CD4-positive, alpha-beta T cell (primary cell): ENCODE data around the gene CTSC. TPM values are rescaled to one million over a fixed set of nuclear protein-coding genes. Genes with fewer than 3 reads are reported as not detected.

Experiments
- ATAC-seq: fragments of 200-7000 bp; cut with Tn5 transposase; one replicate; pipeline ENCODE4 v1.10.0; 2022; ENCODE audit warnings: mild to moderate bottlenecking; ENCODE audit not compliant: poor library complexity
- CTCF ChIA-PET: fragments of 350-600 bp; sonication (Branson Sonifier 250); formaldehyde crosslinking; loops from one replicate; lab custom pipeline; 2021; ENCODE audit warnings: antibody characterized with exemption, inconsistent platforms; lab: Charles Lee
- POLR2A ChIA-PET: fragments of 350-600 bp; sonication (Branson Sonifier 250); formaldehyde crosslinking; loops from one replicate; lab custom pipeline; 2021; ENCODE audit warnings: antibody characterized with exemption, inconsistent platforms; lab: Charles Lee
- DNase-seq, 14 experiments: peaks; one replicate each; pipeline ENCODE4 v3.0.0-alpha.2; 2013 to 2020; ENCODE audit warnings: mixed read lengths in 2 of 14
- H3K27ac ChIP-seq, 2 donors: one replicate each; pipeline versions ENCODE4 v1.5.1 to v1.7.0; 2013; ENCODE audit warnings: low read length in 2 of 2, low read depth in 1 of 2, mild to moderate bottlenecking in 1 of 2
- H3K27me3 ChIP-seq, 2 experiments: 1 replicate in 1 of 2; 2 replicates in 1 of 2; pipeline versions ENCODE4 v1.6.1 to v1.7.0; 2013; ENCODE audit warnings: low read length in 2 of 2, control low read depth in 1 of 2, mild to moderate bottlenecking in 1 of 2, moderate library complexity in 1 of 2; ENCODE audit not compliant: insufficient read depth in 2 of 2, control insufficient read depth in 1 of 2
- H3K36me3 ChIP-seq: one replicate; pipeline ENCODE4 v1.6.1; 2013; ENCODE audit warnings: low read length, control low read depth; ENCODE audit not compliant: insufficient read depth
- H3K4me1 ChIP-seq: one replicate; pipeline ENCODE4 v1.6.1; 2013; ENCODE audit warnings: low read length, control low read depth; ENCODE audit not compliant: insufficient read depth
- H3K4me3 ChIP-seq: one replicate; pipeline ENCODE4 v1.5.1; 2013; ENCODE audit warnings: mild to moderate bottlenecking, low read length, moderate library complexity
- H3K9me3 ChIP-seq, 2 experiments: 1 replicate in 1 of 2; 2 replicates in 1 of 2; pipeline versions ENCODE4 v1.6.1 to v1.7.0; 2013; ENCODE audit warnings: low read length in 2 of 2, mild to moderate bottlenecking in 2 of 2, control low read depth in 1 of 2, moderate library complexity in 1 of 2; ENCODE audit not compliant: control insufficient read depth in 1 of 2, insufficient read depth in 1 of 2
- H3K27ac Mint-ChIP-seq: one replicate; pipeline ENCODE4 v1.8.0; 2020; ENCODE audit warnings: mixed read lengths
- H3K27me3 Mint-ChIP-seq: one replicate; pipeline ENCODE4 v1.8.0; 2021; ENCODE audit warnings: mixed read lengths
- H3K36me3 Mint-ChIP-seq: one replicate; pipeline ENCODE4 v1.8.0; 2021; ENCODE audit warnings: low read depth, mixed read lengths
- H3K4me1 Mint-ChIP-seq: one replicate; pipeline ENCODE4 v1.8.0; 2021; ENCODE audit warnings: low read depth, mixed read lengths
- H3K4me3 Mint-ChIP-seq: one replicate; pipeline ENCODE4 v1.8.0; 2020; ENCODE audit warnings: mild to moderate bottlenecking, mixed read lengths
- H3K9me3 Mint-ChIP-seq: one replicate; pipeline ENCODE4 v1.8.0; 2020; ENCODE audit warnings: mixed read lengths
- CTCF ChIP-seq: fragments of 200-600 bp; IDR thresholded peaks from one replicate; pipeline ENCODE4 v1.8.0; 2022; ENCODE audit warnings: antibody characterized with exemption, mild to moderate bottlenecking
- intact Hi-C, 2 experiments: fragments of 100-400 bp; cut with DNase I in 1 of 2; cut with micrococcal nuclease in 1 of 2; formaldehyde crosslinking; loops; one replicate each; pipeline versions ENCODE4 v1.15.1 to v1.9.0; 2023 to 2025; cut with DNase I, micrococcal nuclease
- total RNA-seq, 174 experiments: library from RNA in 2 of 174; stranded (reverse) in 2 of 174; gene quantifications; one replicate each; pipeline ENCODE4 v1.2.3 and lab custom pipeline; 2021 to 2026

The CTSC gene
- total RNA-seq, 2 experiments from 2014 or later = 28.5 to 32.6 TPM

DNA sequence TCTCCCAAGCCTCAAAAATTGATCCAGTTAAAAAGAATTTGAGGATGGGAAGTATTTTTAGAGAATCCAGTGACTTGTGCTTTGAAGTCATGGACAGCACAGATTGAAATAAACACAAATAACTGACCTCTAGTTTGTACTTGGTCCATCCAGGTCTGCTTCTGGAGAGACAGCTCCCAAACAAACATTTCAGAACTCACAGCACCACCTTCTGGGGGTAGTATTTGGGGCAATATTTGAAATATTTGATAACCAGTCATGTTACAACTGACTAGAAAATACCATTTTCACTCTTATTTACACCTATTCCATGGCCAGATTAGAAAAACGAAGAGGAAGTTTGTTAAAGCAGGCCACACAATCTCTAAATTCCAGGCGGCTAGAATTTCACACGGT, 56.2 kb downstream of the CTSC start:
- no peak for TF ChIP-seq CTCF
- H3K4me1 ChIP-seq = no peaks in the 10 kb centered on the region
- H3K36me3 ChIP-seq = no peaks in the 10 kb centered on the region
- intact Hi-C loops = no loop called here
- H3K4me1 Mint-ChIP-seq = no peaks in the 10 kb centered on the region
- H3K27ac Mint-ChIP-seq = no peak overlapping the region
- no peak overlapping the region for H3K4me3 Mint-ChIP-seq
- POLR2A ChIA-PET = interaction anchor here (1.0 kb wide), 1 partner anchor 54 kb away, joined by 3 read pairs; no protein-coding TSS in a partner anchor
- H3K27ac ChIP-seq = no peak overlapping the region
- no peaks in the 10 kb centered on the region for H3K27me3 ChIP-seq
- CTCF ChIA-PET = interaction anchor here (1.4 kb wide), 1 partner anchor 10 kb away, joined by 4 read pairs; no protein-coding TSS in a partner anchor
- no peaks in the 10 kb centered on the region for H3K9me3 ChIP-seq
- H3K9me3 Mint-ChIP-seq = no peaks in the 10 kb centered on the region
- DNase-seq = no peak
- peaks cover 23% of the 10 kb centered on the region for H3K36me3 Mint-ChIP-seq
- no peak for ATAC-seq
- H3K4me3 ChIP-seq = no peak overlapping the region
- no peaks in the 10 kb centered on the region for H3K27me3 Mint-ChIP-seq

DNA sequence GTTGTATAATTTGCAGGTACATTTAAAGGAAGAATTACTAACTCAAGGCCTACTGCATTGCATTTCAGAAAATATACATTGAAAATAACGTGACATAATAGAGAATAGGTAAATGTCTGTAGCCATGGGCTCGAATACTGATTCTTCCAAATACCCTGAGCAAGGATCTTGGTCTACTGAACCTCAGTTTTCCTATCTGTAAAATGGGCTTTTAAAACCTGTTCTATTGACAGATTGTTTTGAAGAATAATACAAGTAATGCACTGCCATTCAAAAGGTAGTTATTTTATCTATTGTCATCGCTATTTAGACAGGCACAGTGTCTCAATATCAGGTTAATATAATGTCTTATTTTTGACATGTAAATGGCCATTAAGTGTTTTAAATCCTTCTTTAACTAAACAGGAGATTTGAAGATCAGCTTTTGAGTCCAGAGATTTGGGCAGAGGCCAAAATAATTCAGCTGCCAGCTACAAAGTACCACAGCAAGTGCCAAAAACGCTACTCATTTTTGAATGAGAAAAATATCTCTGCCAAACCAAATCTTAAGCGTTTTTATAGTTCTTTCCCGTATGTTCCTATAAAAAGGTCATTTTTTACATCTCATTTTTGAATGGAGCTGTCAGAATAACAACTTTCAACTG, 56.7 kb downstream of the CTSC start:
- POLR2A ChIA-PET = no interaction called here

GRCh38 chr11:88277349-88277915, 60.1 kb downstream of the CTSC start:
- intact Hi-C loops = no loop called here
- no peaks in the 10 kb centered on the region for H3K27me3 Mint-ChIP-seq
- no peak overlapping the region for H3K27ac Mint-ChIP-seq
- no peak for DNase-seq
- no peaks in the 10 kb centered on the region for H3K4me1 Mint-ChIP-seq
- TF ChIP-seq CTCF = no peak
- Histone ChIP-seq H3K27me3 (no peaks in the 10 kb centered on the region), H3K4me1 (no peaks in the 10 kb centered on the region), H3K9me3 (no peaks in the 10 kb centered on the region), H3K4me3 (no peak overlapping the region), H3K27ac (no peak overlapping the region), H3K36me3 (no peaks in the 10 kb centered on the region)
- POLR2A ChIA-PET = no interaction called here
- CTCF ChIA-PET = no interaction called here
- H3K9me3 Mint-ChIP-seq = no peaks in the 10 kb centered on the region
- H3K4me3 Mint-ChIP-seq = no peak overlapping the region
- no peak for ATAC-seq
- peaks cover 14% of the 10 kb centered on the region for H3K36me3 Mint-ChIP-seq

More for the DNA sequence above, 56.7 kb downstream of the CTSC start:
- DNase-seq = no peak
- no peaks in the 10 kb centered on the region for H3K4me1 Mint-ChIP-seq
- CTCF ChIA-PET = no interaction called here
- H3K27ac Mint-ChIP-seq = no peak overlapping the region
- intact Hi-C loops = no loop called here
- no peak overlapping the region for H3K4me3 ChIP-seq
- H3K36me3 Mint-ChIP-seq = peaks cover 23% of the 10 kb centered on the region
- TF ChIP-seq CTCF = no peak
- H3K27ac ChIP-seq = no peak overlapping the region
- no peaks in the 10 kb centered on the region for H3K27me3 ChIP-seq
- H3K9me3 ChIP-seq = no peaks in the 10 kb centered on the region
- no peaks in the 10 kb centered on the region for H3K4me1 ChIP-seq
- no peak overlapping the region for H3K4me3 Mint-ChIP-seq
- H3K27me3 Mint-ChIP-seq = no peaks in the 10 kb centered on the region
- no peaks in the 10 kb centered on the region for H3K9me3 Mint-ChIP-seq
- H3K36me3 ChIP-seq = no peaks in the 10 kb centered on the region
- ATAC-seq = no peak
